IMR-90 (cell line): Measurements from ENCODE around the gene MPZL1. TPM values are rescaled to one million over a fixed set of nuclear protein-coding genes. Genes with fewer than 3 reads are reported as not detected.

Source experiments
- ATAC-seq: fragments of 200-7000 bp; cut with Tn5 transposase; 2 replicates; pipeline ENCODE4 v1.9.1; 2020; ENCODE audit warnings: low read depth, mild to moderate bottlenecking, moderate library complexity
- BruUV-seq: library from RNA; stranded (reverse); fragments of 400-500 nt; replicated peaks from 2 replicates; lab custom pipeline; 2021; lab: Mats Ljungman, UMichigan
- CTCF ChIA-PET: fragments of 300-600 bp; formaldehyde crosslinking; extraction: SDS; loops from one replicate; lab custom pipeline; 2021; ENCODE audit warnings: antibody characterized with exemption; lab: Yijun Ruan, JAX
- POLR2A ChIA-PET: fragments of 300-600 bp; sonication (Branson Sonifier 250); formaldehyde crosslinking; loops from one replicate; lab custom pipeline; 2022; ENCODE audit warnings: antibody characterized with exemption; ENCODE audit not compliant: unreplicated experiment; lab: Charles Lee
- DNase-seq: peaks from one replicate; pipeline ENCODE4 v3.0.0; 2013
- H2AFZ ChIP-seq: replicated peaks from 2 replicates; pipeline ENCODE3; 2013; ENCODE audit warnings: low read length, mild to moderate bottlenecking; ENCODE audit not compliant: poor library complexity
- H2AK5ac ChIP-seq: 2 replicates; pipeline ENCODE4 v1.6.1; 2013; ENCODE audit warnings: low read depth, low read length, inconsistent platforms
- H2AK9ac ChIP-seq: replicated peaks from 2 replicates; pipeline ENCODE3; 2013; ENCODE audit warnings: mild to moderate bottlenecking, low read depth, low read length, moderate library complexity; ENCODE audit not compliant: poor library complexity
- H2BK120ac ChIP-seq: 2 replicates; pipeline ENCODE4 v1.6.1; 2013; ENCODE audit warnings: low read depth, low read length, inconsistent platforms
- H2BK15ac ChIP-seq: 3 replicates; pipeline ENCODE4 v1.6.1; 2013; ENCODE audit warnings: low read depth, low read length, inconsistent platforms
- H2BK20ac ChIP-seq: 2 replicates; pipeline ENCODE4 v1.6.1; 2013; ENCODE audit warnings: low read depth, mild to moderate bottlenecking, inconsistent platforms, low read length, moderate library complexity
- H2BK5ac ChIP-seq: 2 replicates; pipeline ENCODE4 v1.6.1; 2013; ENCODE audit warnings: mild to moderate bottlenecking, low read depth, low read length, inconsistent platforms; ENCODE audit not compliant: poor library complexity, severe bottlenecking
- H3K14ac ChIP-seq: replicated peaks from 2 replicates; pipeline ENCODE4 v1.6.1; 2013; ENCODE audit warnings: low read depth, low read length, inconsistent platforms
- H3K18ac ChIP-seq: 2 replicates; pipeline ENCODE4 v1.6.1; 2013; ENCODE audit warnings: low read depth, low read length, control low read depth
- H3K23ac ChIP-seq: 2 replicates; pipeline ENCODE4 v1.6.1; 2013; ENCODE audit warnings: low read depth, low read length, inconsistent platforms
- H3K27ac ChIP-seq: 2 replicates; pipeline ENCODE4 v1.5.1; 2013; ENCODE audit warnings: mild to moderate bottlenecking, control low read depth, low read length; ENCODE audit not compliant: insufficient read depth
- H3K27me3 ChIP-seq: 2 replicates; pipeline ENCODE4 v1.6.1; 2013; ENCODE audit warnings: low read length; ENCODE audit not compliant: control insufficient read depth, insufficient read depth
- H3K36me3 ChIP-seq: 2 replicates; pipeline ENCODE4 v1.6.1; 2013; ENCODE audit warnings: low read length, mixed read lengths; ENCODE audit not compliant: control insufficient read depth, insufficient read depth
- H3K4ac ChIP-seq: 2 replicates; pipeline ENCODE4 v1.6.1; 2013; ENCODE audit warnings: low read depth, low read length, inconsistent platforms
- H3K4me1 ChIP-seq: 2 replicates; pipeline ENCODE4 v1.6.1; 2013; ENCODE audit warnings: low read length, mixed read lengths; ENCODE audit not compliant: control insufficient read depth, insufficient read depth
- H3K4me2 ChIP-seq: 2 replicates; pipeline ENCODE4 v1.6.1; 2013; ENCODE audit warnings: low read depth, mild to moderate bottlenecking, control low read depth, low read length, moderate library complexity
- H3K4me3 ChIP-seq: 2 replicates; pipeline ENCODE4 v1.5.1; 2013; ENCODE audit warnings: low read depth, mild to moderate bottlenecking, control low read depth, low read length, moderate library complexity; ENCODE audit not compliant: insufficient read depth
- H3K56ac ChIP-seq: 2 replicates; pipeline ENCODE4 v1.6.1; 2013; ENCODE audit warnings: low read length, inconsistent platforms; ENCODE audit not compliant: insufficient read depth; ENCODE audit errors: extremely low read depth
- H3K79me1 ChIP-seq, 2 experiments: 2 replicates each; pipeline ENCODE4 v1.6.1; 2013; ENCODE audit warnings: low read length in 2 of 2, inconsistent platforms in 1 of 2, low read depth in 1 of 2
- H3K9ac ChIP-seq: 2 replicates; pipeline ENCODE4 v1.6.1; 2013; ENCODE audit warnings: low read depth, low read length, control low read depth
- H3K9me1 ChIP-seq: 2 replicates; pipeline ENCODE4 v1.6.1; 2013; ENCODE audit warnings: low read length, inconsistent platforms; ENCODE audit not compliant: insufficient read depth
- H3K9me3 ChIP-seq: 2 replicates; pipeline ENCODE4 v1.6.1; 2013; ENCODE audit warnings: low read length; ENCODE audit not compliant: control insufficient read depth, insufficient read depth
- H4K20me1 ChIP-seq: 2 replicates; pipeline ENCODE4 v1.6.1; 2013; ENCODE audit warnings: low read length, inconsistent platforms; ENCODE audit not compliant: insufficient read depth
- H4K5ac ChIP-seq: 2 replicates; pipeline ENCODE4 v1.6.1; 2013; ENCODE audit warnings: mild to moderate bottlenecking, low read depth, low read length, control low read depth
- H4K8ac ChIP-seq, 2 experiments: 2 replicates each; pipeline ENCODE4 v1.6.1; 2013; ENCODE audit warnings: low read depth in 2 of 2, low read length in 2 of 2, control low read depth in 1 of 2, inconsistent platforms in 1 of 2
- H4K91ac ChIP-seq: 2 replicates; pipeline ENCODE4 v1.6.1; 2013; ENCODE audit warnings: low read depth, low read length, inconsistent platforms; ENCODE audit not compliant: insufficient read depth
- BHLHE40 ChIP-seq: fragments of 150-350 bp; IDR thresholded peaks from 2 replicates; pipeline ENCODE4 v1.6.1; 2016; ENCODE audit warnings: mild to moderate bottlenecking, low read depth, low read length
- MAFK ChIP-seq: IDR thresholded peaks from 2 replicates; pipeline ENCODE4 v1.6.1; 2012; ENCODE audit warnings: low read depth, low read length, improper control_type of control experiment
- MAZ ChIP-seq: IDR thresholded peaks from 2 replicates; pipeline ENCODE4 v1.6.1; 2012; ENCODE audit warnings: low read depth, mild to moderate bottlenecking, low read length, improper control_type of control experiment, moderate library complexity, borderline replicate concordance
- NFE2L2 ChIP-seq: fragments of 150-350 bp; IDR thresholded peaks from 2 replicates; pipeline ENCODE4 v1.6.1; 2016; ENCODE audit warnings: low read depth, mild to moderate bottlenecking, low read length
- WGBS, 2 experiments: methylation state at CpG; one replicate each; pipeline versions ENCODE4 v1.1.5 to v1.1.7; 2013; ENCODE audit warnings: missing lambda C conversion rate in 2 of 2; ENCODE audit not compliant: insufficient read length in 1 of 2; ENCODE audit errors: extremely low coverage in 2 of 2; 5-methylcytosine and 5-hydroxymethylcytosine counted together
- dilution Hi-C: fragments of 300-500 bp; cut with HindIII; formaldehyde crosslinking; loops from one replicate; pipeline ENCODE4 v1.14.3; 2018; ENCODE audit warnings: low sequenced_read_pairs; ENCODE audit not compliant: unreplicated experiment
- in situ Hi-C: fragments of 300-500 bp; cut with MboI; formaldehyde crosslinking; loops from 3 replicates; pipeline ENCODE4 v1.14.3; 2019; ENCODE audit warnings: low sequenced_read_pairs, inconsistent platforms, mixed read lengths
- intact Hi-C: fragments of 100-400 bp; cut with micrococcal nuclease; formaldehyde crosslinking; loops from 2 replicates; pipeline ENCODE4 v1.10.0; 2022
- polyA plus RNA-seq, 3 experiments: library from polyadenylated mRNA; depleted of rRNA; stranded (reverse); fragments of >200 nt; gene quantifications; 2 replicates each; pipeline ENCODE4 v1.2.3, GENCODE V29; 2012; ENCODE audit warnings: low replicate concordance in 1 of 3
- total RNA-seq: library from RNA; depleted of rRNA; stranded (reverse); fragments of >200 nt; gene quantifications from 2 replicates; pipeline ENCODE4 v1.2.3, GENCODE V29; 2012
- TF ChIP-seq, protein P1 (sequence below): conservative IDR thresholded peaks from 2 replicates; pipeline ENCODE4 v1.5.1; 2012; ENCODE audit warnings: mild to moderate bottlenecking, low read depth, low read length, improper control_type of control experiment

The MPZL1 gene
- total and polyA plus RNA-seq, 2 of the 4 experiments (the other 2 are of a cell fraction): 55.3 to 87.3 TPM

DNA sequence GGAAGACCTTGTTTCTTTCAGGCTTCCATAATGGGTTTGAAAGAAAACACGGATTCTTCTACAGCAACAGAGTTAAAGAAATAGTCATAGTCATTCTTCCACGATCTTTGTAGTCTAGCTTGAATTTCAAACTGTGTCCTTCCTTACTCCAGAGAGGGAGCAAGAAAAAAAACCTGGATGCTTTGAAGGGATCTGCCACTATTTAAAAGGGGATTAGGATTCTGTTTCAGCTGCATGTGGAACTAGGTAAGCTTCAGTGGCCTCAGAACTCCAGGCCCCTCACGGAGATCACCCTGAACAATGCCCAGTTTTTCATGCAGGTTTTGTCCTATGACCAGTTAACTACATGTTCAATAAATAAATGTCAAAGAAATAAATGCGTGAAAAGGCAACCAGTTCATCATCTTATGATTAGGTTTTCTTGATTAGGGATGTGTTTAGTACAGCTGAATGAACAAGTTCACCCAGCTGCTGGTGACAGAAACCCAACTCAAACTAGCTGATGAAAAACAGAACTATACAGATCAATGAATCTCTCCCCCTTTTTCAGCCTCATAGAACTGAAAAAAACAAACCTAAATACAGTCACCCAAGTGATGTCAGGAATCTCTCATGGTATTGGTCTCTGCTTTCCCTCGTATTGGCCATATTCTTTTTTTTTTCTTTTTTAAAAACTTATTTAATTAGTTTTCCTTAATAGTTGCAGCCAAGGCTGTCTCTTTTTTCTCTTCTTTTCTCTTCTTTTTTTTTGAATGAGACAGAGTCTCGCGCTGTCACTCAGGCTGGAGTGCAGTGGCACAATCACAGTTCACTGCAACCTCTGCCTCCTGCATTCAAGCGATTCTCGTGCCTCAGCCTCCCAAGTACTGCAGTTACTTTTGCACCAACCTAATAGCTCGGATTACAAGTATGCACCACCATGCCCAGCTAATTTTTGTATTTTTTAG is 14.6 kb upstream of the MPZL1 start:
- POLR2A ChIA-PET: no interaction called here
- intact Hi-C loops: loop anchor here (5.0 kb wide), 1 partner anchor 760 kb away; no protein-coding TSS in a partner anchor
- no peak overlapping the region for H3K4ac ChIP-seq

More for the DNA sequence above, 14.6 kb upstream of the MPZL1 start:
- Histone ChIP-seq H3K14ac (no peak overlapping the region), H3K27ac (no peak overlapping the region), H2BK120ac (no peak overlapping the region), H3K36me3 (no peaks in the 10 kb centered on the region), H2BK5ac (no peak overlapping the region), H4K5ac (no peak overlapping the region), H3K4me1 (no peaks in the 10 kb centered on the region), H3K56ac (no peak overlapping the region), H2AK5ac (no peak overlapping the region), H2BK20ac (no peak overlapping the region), H4K8ac (no peak overlapping the region), H4K20me1 (no peaks in the 10 kb centered on the region), H3K23ac (no peak overlapping the region), H3K27me3 (peaks cover 40% of the 10 kb centered on the region), H3K4me2 (no peak overlapping the region), H3K18ac (no peak overlapping the region), H3K79me1 (no peaks in the 10 kb centered on the region), H3K9ac (no peak overlapping the region), H3K4me3 (no peak overlapping the region), H2AK9ac (no peak overlapping the region), H4K91ac (no peak overlapping the region), H2BK15ac (no peak overlapping the region), H3K9me3 (no peaks in the 10 kb centered on the region), H2AFZ (no peak overlapping the region), H3K9me1 (no peaks in the 10 kb centered on the region)
- BruUV-seq: no TSS peak
- WGBS, 2 experiments: 83% methylated on average over 1 of the region's 10 CpGs; no CpG with 5 or more reads in 1 of the 2 experiments
- no peak for ATAC-seq
- in situ Hi-C loops: no loop called here
- dilution Hi-C loops: no loop called here
- DNase-seq: no peak
- TF ChIP-seq NFE2L2 (no peak), MAZ (no peak), MAFK (no peak), BHLHE40 (no peak)
- TF ChIP-seq, protein P1, sequence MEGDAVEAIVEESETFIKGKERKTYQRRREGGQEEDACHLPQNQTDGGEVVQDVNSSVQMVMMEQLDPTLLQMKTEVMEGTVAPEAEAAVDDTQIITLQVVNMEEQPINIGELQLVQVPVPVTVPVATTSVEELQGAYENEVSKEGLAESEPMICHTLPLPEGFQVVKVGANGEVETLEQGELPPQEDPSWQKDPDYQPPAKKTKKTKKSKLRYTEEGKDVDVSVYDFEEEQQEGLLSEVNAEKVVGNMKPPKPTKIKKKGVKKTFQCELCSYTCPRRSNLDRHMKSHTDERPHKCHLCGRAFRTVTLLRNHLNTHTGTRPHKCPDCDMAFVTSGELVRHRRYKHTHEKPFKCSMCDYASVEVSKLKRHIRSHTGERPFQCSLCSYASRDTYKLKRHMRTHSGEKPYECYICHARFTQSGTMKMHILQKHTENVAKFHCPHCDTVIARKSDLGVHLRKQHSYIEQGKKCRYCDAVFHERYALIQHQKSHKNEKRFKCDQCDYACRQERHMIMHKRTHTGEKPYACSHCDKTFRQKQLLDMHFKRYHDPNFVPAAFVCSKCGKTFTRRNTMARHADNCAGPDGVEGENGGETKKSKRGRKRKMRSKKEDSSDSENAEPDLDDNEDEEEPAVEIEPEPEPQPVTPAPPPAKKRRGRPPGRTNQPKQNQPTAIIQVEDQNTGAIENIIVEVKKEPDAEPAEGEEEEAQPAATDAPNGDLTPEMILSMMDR: no peak
- CTCF ChIA-PET: interaction anchor here (0.6 to 0.7 kb wide), 3 partner anchors 8 to 538 kb away, joined by 3 to 7 read pairs (median 4); no protein-coding TSS in a partner anchor
